Prostate gland (tissue), 2 donors: Measurements from ENCODE around the gene BCAS3.

Experiments
- POLR2A ChIP-seq: fragments of 450-650 bp; IDR thresholded peaks from one replicate; pipeline ENCODE4 v1.6.1; 2016; ENCODE audit warnings: antibody characterized with exemption, mild to moderate bottlenecking
- TF ChIP-seq, protein P1 (sequence below), 4 experiments: fragments of 200-600 bp in 2 of 4; fragments of 450-650 bp in 2 of 4; sonication (generic) in 2 of 4; IDR thresholded peaks; 1 replicate in 3 of 4; 2 replicates in 1 of 4; pipeline ENCODE4 v1.5.1; 2016 to 2019; ENCODE audit warnings: antibody characterized with exemption in 4 of 4, mild to moderate bottlenecking in 2 of 4, moderate library complexity in 2 of 4

DNA sequence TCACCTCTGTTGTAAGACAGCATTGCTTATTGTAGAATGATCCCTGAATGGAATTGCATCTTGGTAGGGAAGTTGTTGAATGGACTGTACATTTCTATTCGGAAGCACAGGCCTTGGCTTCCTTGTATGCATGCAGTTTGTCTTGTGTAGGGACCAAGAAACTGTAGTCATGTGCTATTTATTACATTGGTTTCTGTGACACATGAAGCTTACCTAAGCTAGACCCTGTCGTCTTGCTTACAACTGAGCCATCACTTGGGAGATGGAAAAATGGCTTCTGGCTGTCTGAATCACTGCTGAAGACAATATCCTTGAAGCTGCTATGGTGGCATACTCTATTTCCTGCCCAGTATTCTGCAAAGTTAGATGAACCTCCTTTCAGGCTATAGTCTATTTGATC lies 48.5 kb upstream of the BCAS3 start:
- TF ChIP-seq POLR2A, result no peak
- TF ChIP-seq, protein P1, sequence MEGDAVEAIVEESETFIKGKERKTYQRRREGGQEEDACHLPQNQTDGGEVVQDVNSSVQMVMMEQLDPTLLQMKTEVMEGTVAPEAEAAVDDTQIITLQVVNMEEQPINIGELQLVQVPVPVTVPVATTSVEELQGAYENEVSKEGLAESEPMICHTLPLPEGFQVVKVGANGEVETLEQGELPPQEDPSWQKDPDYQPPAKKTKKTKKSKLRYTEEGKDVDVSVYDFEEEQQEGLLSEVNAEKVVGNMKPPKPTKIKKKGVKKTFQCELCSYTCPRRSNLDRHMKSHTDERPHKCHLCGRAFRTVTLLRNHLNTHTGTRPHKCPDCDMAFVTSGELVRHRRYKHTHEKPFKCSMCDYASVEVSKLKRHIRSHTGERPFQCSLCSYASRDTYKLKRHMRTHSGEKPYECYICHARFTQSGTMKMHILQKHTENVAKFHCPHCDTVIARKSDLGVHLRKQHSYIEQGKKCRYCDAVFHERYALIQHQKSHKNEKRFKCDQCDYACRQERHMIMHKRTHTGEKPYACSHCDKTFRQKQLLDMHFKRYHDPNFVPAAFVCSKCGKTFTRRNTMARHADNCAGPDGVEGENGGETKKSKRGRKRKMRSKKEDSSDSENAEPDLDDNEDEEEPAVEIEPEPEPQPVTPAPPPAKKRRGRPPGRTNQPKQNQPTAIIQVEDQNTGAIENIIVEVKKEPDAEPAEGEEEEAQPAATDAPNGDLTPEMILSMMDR (IDR thresholded peaks at IDR 0.05), result no peak
